Small intestine (tissue), 7 donors: ENCODE measurements around the gene TIGAR. TPM values are rescaled to one million over a fixed set of nuclear protein-coding genes. Genes with fewer than 3 reads are reported as not detected.

ENCODE experiments used
- DNase-seq, 2 donors: peaks; one replicate each; pipeline versions ENCODE4 v3.0.0 to v3.0.0-alpha.2; 2013
- FAIRE-seq: peaks from 2 replicates; lab custom pipeline; 2012; peaks lifted over from hg19 to GRCh38; lab: Jason Lieb, UNC
- H3K27ac ChIP-seq, 3 donors: one replicate each; pipeline ENCODE4 v1.5.1; 2013; ENCODE audit warnings: low read length in 2 of 3, mild to moderate bottlenecking in 2 of 3, control low read depth in 1 of 3, inconsistent platforms in 1 of 3, low read depth in 1 of 3, moderate library complexity in 1 of 3
- H3K27me3 ChIP-seq, 3 donors: one replicate each; pipeline ENCODE4 v1.6.1; 2013; ENCODE audit warnings: low read length in 3 of 3, inconsistent platforms in 1 of 3; ENCODE audit not compliant: control insufficient read depth in 3 of 3, insufficient read depth in 3 of 3
- H3K36me3 ChIP-seq, 3 donors: one replicate each; pipeline ENCODE4 v1.6.1; 2013; ENCODE audit warnings: low read length in 3 of 3, inconsistent platforms in 1 of 3, low read depth in 1 of 3, mild to moderate bottlenecking in 1 of 3, moderate library complexity in 1 of 3; ENCODE audit not compliant: control insufficient read depth in 3 of 3, insufficient read depth in 2 of 3
- H3K4me1 ChIP-seq, 3 donors: one replicate each; pipeline ENCODE4 v1.6.1; 2013; ENCODE audit warnings: low read length in 2 of 3, inconsistent platforms in 1 of 3, low read depth in 1 of 3, mild to moderate bottlenecking in 1 of 3, moderate library complexity in 1 of 3; ENCODE audit not compliant: control insufficient read depth in 3 of 3, insufficient read depth in 2 of 3
- H3K4me3 ChIP-seq, 3 donors: one replicate each; pipeline ENCODE4 v1.5.1; 2013; ENCODE audit warnings: low read length in 3 of 3, control low read depth in 1 of 3, inconsistent platforms in 1 of 3, low read depth in 1 of 3, mild to moderate bottlenecking in 1 of 3, moderate library complexity in 1 of 3
- H3K9me3 ChIP-seq, 2 donors: one replicate each; pipeline ENCODE4 v1.6.1; 2013; ENCODE audit warnings: low read depth in 1 of 2, low read length in 1 of 2; ENCODE audit not compliant: control insufficient read depth in 2 of 2, insufficient read depth in 1 of 2
- WGBS, 3 donors: extraction: QIAGEN DNeasy Blood & Tissue Kit; methylation state at CpG; one replicate each; pipeline ENCODE4 v1.1.7; 2013; 5-methylcytosine and 5-hydroxymethylcytosine counted together
- polyA plus RNA-seq, 4 donors: library from polyadenylated mRNA; stranded (reverse) in 3 of 4; unstranded in 1 of 4; fragments of 200-250 nt in 3 of 4; fragments of 120-200 nt in 1 of 4; gene quantifications; one replicate each; pipeline versions ENCODE4 v1.2.1 to v1.2.3, GENCODE V29; 2013
- donor health status: healthy with polysubstance abuse.
- donor health status: control.
- donor health status: control.
- donor health status: Bipolar disorder and iron deficiency.
- donor health status: healthy.

The TIGAR gene
- polyA plus RNA-seq, 4 donors: 3.5 to 10.1 (median 5.4) TPM

GRCh38 chr12:4280351-4281163 lies 40.5 kb upstream of the TIGAR start:
- no peaks in the 10 kb centered on the region for H3K9me3 ChIP-seq
- peak overlapping the region; percentile 16 to 83 (median 82) for H3K27ac ChIP-seq
- FAIRE-seq (no peak), DNase-seq (peak; percentile 50 to 68)
- 15 to 38% (median 31%) methylated on average over 15 of the region's 15 CpGs for WGBS, 3 donors
- H3K4me1 ChIP-seq: peaks cover 7 to 80% (median 12%) of the 10 kb centered on the region in 3 donors
- H3K4me3 ChIP-seq: peak overlapping the region in 1 of 3 donors; percentile 19
- H3K36me3 ChIP-seq: peaks cover 10 to 86% (median 12%) of the 10 kb centered on the region in 3 donors
- H3K27me3 ChIP-seq: no peaks in the 10 kb centered on the region

- no peak for FAIRE-seq
- H3K27ac ChIP-seq: peak overlapping the region in 2 of 3 donors; percentile 82 to 83
- 41 to 69% (median 47%) methylated on average over 16 of the region's 16 CpGs for WGBS, 3 donors
- DNase-seq: peak; percentile 67 to 82
- no peaks in the 10 kb centered on the region for H3K9me3 ChIP-seq
- peaks cover 10 to 84% (median 12%) of the 10 kb centered on the region in 3 donors for H3K36me3 ChIP-seq
- H3K27me3 ChIP-seq: no peaks in the 10 kb centered on the region
- H3K4me1 ChIP-seq: peaks cover 7 to 83% (median 12%) of the 10 kb centered on the region in 3 donors
- no peak overlapping the region for H3K4me3 ChIP-seq
Measured at GRCh38 chr12:4281173-4281654, 39.8 kb upstream of the TIGAR start.

DNA sequence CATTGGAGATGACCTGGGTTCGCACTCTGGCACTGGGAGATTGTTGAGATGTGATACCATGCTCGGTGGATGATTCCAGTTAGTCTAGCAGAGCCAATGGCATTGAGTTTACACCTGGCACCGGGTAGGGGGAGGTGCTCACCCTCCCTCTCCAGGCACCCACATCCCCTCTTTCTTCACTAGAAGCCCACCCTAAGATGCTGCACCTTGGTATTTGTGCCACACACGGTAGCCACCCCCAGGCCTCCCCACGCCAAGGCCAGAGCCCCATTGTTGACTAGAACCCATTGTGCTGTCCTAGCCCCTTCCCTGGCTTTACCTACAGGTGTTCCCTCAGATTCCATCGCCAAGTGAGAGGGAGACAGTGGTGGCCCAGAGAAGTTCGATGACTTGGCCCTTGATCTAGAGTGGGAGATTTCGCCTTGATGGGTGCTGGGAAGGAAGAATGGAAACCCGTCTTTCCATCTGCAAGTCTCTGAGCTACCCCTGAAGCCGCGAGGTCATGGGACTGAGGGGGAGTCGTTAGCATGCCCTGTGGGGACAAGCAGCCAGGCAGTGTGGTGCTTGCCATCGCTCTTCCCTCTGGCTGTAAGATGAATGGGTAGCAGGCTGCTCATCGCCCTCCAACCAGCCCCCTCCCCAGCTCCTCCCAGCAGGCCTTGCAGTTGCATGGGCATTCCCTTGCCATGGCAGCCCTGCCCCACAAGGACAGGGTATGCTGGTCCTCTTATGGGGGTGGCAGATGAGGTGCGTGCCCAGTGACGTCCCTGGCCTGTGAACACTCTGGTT lies 38.7 kb upstream of the TIGAR start:
- Histone ChIP-seq H3K27me3 (no peaks in the 10 kb centered on the region), H3K4me1 (peaks cover 7 to 83% (median 12%) of the 10 kb centered on the region in 3 donors), H3K36me3 (peaks cover 10 to 86% (median 10%) of the 10 kb centered on the region in 3 donors), H3K4me3 (no peak overlapping the region), H3K27ac (no peak overlapping the region), H3K9me3 (no peaks in the 10 kb centered on the region)
- FAIRE-seq (no peak), DNase-seq (no peak)
- WGBS, 3 donors: 78 to 80% (median 80%) methylated on average over 16 of the region's 16 CpGs

GRCh38 chr12:4282892-4283511 lies 38.0 kb upstream of the TIGAR start:
- WGBS, 3 donors: 45 to 71% (median 59%) methylated on average over 12 of the region's 12 CpGs
- Histone ChIP-seq H3K4me1 (peaks cover 7 to 82% (median 16%) of the 10 kb centered on the region in 3 donors), H3K36me3 (peaks cover 4 to 87% (median 8%) of the 10 kb centered on the region in 3 donors), H3K4me3 (no peak overlapping the region), H3K9me3 (no peaks in the 10 kb centered on the region), H3K27ac (no peak overlapping the region), H3K27me3 (no peaks in the 10 kb centered on the region)
- FAIRE-seq (no peak), DNase-seq (no peak)

DNA sequence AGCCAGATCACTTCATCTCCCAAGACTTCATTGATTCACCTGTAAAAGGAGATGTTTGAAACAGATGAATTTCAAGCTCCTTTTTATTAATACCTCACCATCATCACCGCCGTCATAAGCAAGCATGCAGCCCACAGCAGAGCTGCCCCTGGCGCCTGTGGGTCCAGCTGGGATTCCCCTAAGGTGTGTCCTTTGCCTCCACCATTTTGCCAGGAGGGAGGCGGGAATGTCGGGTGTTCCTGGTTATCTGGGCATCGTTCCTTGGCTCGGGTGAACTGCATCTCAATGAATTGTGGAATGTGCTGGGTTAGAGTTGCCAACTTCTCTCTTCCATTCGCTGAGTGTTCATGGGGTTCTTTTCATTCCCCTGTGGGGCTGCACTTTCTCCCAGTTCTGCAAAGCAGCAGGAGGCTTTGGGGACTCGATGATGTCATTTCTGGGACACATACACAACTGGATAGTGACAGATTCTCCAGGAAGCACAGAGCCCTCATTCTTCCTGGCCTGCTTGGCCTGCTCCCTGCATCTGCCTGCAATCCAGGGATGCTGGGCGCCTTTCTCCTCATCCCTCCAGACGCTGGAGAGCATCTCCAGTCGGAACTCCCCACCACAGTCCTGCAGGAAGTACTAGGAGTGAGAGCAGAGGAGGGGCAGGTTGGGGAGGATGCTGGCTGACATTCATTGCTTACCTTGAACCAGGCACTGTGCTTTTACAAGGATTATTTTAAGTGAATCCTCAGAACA lies 37.3 kb upstream of the TIGAR start:
- peaks cover 4 to 82% (median 13%) of the 10 kb centered on the region in 3 donors for H3K4me1 ChIP-seq
- DNase-seq (no peak), FAIRE-seq (no peak)
- 49 to 57% (median 55%) methylated on average over 12 of the region's 12 CpGs for WGBS, 3 donors
- no peak overlapping the region for H3K27ac ChIP-seq
- no peaks in the 10 kb centered on the region for H3K9me3 ChIP-seq
- H3K36me3 ChIP-seq: peaks cover 4 to 88% (median 8%) of the 10 kb centered on the region in 3 donors
- no peak overlapping the region for H3K4me3 ChIP-seq
- H3K27me3 ChIP-seq: no peaks in the 10 kb centered on the region

DNA sequence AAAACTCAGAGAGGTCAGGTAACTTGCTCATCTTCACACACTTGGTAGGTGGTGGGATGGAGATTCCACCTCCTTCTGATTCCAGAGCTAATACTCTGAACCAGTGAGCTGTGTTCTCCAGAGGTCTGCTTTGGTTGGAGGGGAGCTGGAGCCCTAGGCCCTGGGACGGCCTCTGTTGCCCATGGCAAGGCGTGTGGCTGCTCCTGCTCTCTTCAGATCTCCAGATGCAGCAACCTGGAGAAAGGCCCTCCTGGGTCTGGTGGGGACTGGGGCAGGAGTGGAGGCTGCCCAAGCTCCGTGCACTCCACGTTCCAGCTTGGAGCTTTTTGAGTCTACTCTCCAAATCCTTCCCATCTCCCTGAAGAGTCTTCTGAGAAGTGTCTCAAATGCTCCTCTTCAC lies 36.7 kb upstream of the TIGAR start:
- no peak for FAIRE-seq
- DNase-seq: no peak
- Histone ChIP-seq H3K27me3 (no peaks in the 10 kb centered on the region), H3K9me3 (no peaks in the 10 kb centered on the region), H3K36me3 (peaks cover 6 to 91% (median 8%) of the 10 kb centered on the region in 3 donors), H3K4me1 (peaks cover 4 to 83% (median 13%) of the 10 kb centered on the region in 3 donors), H3K4me3 (no peak overlapping the region), H3K27ac (no peak overlapping the region)
- 74 to 82% (median 79%) methylated on average over 4 of the region's 4 CpGs for WGBS, 3 donors

GRCh38 chr12:4285070-4285469 lies 35.9 kb upstream of the TIGAR start:
- H3K9me3 ChIP-seq: no peaks in the 10 kb centered on the region
- H3K4me1 ChIP-seq: peaks cover 3 to 81% (median 13%) of the 10 kb centered on the region in 3 donors
- H3K27me3 ChIP-seq: no peaks in the 10 kb centered on the region
- H3K27ac ChIP-seq: no peak overlapping the region
- no peak for FAIRE-seq
- no peak for DNase-seq
- H3K4me3 ChIP-seq: no peak overlapping the region
- 67 to 74% (median 74%) methylated on average over 8 of the region's 8 CpGs for WGBS, 3 donors
- H3K36me3 ChIP-seq: peaks cover 10 to 95% (median 12%) of the 10 kb centered on the region in 3 donors
